Left kidney (tissue), 2 donors: ENCODE data around the gene MAD1L1. TPM values are rescaled to one million over a fixed set of nuclear protein-coding genes. Genes with fewer than 3 reads are reported as not detected.

ENCODE experiments used
- DNase-seq: peaks from one replicate; pipeline ENCODE4 v3.0.0-alpha.2; 2013
- polyA plus RNA-seq: library from polyadenylated mRNA; unstranded; fragments of 120-200 nt; gene quantifications from one replicate; pipeline ENCODE4 v1.2.1, GENCODE V29; 2013; ENCODE audit not compliant: insufficient read length

MAD1L1 gene
- polyA plus RNA-seq, 1 donor, result 21.8 TPM

DNA sequence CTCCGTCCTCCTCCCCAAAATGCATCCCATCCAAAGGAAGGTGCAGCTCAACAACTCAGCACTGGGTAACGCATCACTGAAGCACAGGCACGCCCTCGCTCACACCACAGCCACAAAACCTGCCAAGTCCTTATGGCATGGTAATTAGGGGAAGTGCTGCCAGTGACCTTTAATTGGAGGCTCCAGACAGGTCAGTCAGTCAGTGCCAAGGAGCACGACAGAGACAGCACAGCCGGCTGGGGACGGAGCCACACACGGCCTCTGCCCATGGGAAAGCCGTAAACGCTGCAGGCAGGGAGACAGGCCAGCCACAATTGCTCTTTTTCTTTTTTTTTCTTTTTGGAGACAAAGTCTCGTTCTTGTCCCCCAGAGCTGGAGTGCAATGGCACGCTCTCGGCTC is 146.5 kb downstream of the MAD1L1 start:
- DNase-seq, result no peak

GRCh38 chr7:2085804-2086203 is 146.9 kb downstream of the MAD1L1 start:
- DNase-seq, result no peak

GRCh38 chr7:2084781-2085505 is 147.8 kb downstream of the MAD1L1 start:
- no peak for DNase-seq

DNA sequence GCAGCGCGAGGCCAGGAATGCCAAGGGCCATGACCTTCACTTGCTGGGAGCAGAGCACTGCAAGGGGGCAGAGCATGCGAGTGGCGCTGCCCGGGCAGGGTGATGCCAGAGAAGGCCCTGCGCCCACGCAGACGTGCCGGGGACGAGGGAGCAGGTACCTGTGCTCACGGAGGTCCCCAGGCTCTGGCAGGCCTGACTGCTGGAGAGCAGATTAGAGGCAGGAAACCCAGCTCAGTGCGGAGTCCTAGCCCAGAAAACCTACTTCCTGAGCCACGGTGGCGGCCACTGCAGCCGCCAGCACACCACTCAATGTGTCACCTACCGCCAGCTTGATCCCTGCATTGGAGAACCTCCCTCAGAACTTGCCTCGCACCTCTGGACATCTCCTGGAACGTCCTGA is 148.4 kb downstream of the MAD1L1 start:
- no peak for DNase-seq

DNA sequence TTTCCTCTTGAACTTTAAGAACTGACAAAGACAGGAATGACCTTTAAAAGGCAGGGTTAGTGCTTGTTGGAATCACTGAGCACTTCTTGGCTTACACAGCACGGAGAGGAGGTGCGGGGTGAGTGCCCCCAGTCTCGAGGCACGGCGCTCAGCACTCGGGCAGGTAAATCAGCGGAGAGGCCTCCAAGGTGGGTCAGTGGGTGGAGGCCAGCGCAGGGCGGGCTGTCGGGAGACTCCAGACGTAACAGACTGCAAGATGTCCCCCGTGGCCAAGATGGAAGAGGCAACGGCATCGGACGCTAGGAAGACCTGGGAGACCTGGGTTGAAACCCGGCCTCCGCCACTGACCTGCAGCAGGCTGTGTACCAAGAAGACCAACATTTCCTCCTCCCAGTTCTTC is 149.4 kb downstream of the MAD1L1 start:
- DNase-seq, result no peak

DNA sequence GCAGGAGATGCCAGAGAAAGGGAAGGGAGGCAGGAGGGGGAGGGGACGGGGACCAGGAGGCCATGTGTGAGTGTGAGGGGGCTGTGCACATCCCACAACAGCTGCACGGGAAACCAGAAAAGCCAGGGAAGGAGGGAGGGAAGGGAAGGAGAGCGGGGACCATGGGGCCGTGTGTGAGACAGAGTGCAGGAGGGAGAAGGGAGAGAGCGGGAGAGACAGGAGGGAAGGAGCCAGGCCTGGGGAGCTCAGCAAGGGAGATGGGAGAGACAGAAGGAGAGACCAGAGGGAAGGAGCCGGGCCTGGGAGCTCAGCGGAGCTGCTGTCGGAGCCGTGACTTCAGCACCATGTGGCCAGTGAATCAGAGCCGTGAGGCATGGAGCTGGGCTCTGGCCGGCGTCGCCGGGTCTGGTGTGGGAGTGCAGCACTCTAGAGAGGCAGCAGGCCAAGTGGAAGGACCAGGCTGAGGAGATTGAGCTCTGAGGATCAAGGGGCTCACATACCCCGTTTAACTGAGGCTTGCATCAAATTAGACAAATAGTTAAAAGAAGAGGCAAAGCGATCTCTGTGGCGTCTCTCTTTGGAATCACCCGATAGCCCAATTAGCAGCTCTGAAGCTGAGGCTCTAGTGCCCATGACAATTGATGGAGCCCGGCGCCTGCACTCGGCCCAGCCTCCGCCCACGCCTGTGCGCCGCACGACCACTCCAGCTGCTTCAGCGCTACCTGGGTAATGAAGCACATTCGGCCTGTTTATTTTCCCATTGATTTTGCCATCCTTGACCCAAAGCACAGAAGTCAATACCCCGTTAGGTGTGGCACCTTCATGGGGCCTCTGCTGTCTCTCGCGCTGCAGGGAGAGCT is 150.4 kb downstream of the MAD1L1 start:
- DNase-seq, result no peak

GRCh38 chr7:2081526-2082135 is 151.1 kb downstream of the MAD1L1 start:
- no peak for DNase-seq

DNA sequence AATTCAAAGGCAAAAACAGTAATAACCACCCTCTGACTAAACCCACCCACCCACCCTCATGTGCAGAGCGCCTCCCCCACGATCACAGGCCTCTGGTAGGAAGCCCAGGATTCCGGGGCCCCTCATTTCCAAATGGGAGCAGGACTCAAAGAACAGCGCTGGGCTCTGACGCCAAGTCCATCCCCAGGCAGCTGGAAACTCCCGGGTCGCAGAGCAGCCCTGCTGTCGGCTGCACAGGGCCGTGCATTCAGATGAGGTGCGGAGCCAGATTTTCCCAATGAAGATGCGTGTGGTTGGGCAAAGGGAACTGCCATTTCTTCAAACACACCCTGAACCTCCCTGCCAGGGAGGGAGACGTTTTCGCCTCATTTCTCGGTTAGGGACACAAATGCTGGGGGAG is 152.3 kb downstream of the MAD1L1 start:
- no peak for DNase-seq

- DNase-seq, result no peak
These were observed 152.7 kb downstream of the MAD1L1 start for GRCh38 chr7:2080060-2080387.

DNA sequence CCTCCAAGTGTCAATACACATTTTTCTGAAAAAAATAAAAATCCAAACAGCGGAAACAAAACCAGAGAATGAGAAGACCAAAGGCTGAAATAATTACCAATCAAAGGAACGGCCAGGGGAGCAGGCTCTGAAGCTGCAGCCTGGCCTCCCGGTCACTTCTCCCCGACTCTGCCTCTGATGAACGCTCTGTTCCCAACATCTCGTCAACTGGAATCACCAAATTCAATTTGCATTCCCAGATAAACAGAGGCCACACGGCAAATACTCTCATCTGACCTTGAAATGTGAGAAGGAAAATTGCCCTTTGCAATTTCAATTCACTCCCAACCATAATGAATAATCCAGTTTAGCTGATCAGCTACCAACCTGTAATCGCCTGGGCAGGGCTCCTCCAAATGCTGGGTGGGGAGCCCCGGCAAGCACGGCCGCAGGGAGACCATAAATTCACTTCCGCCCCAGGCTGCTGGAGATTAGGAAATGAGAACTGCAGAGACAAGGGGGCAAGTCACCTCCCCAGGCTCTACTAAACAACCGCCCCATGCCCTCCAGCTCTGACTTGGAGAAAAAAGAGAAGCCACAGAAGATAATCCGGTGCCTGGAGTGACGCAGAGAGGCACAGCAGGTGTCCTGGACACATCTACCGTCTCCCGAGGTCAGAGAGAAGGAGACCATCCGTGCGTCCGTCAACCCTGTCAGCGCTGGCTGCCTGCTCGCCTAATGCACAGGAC is 153.2 kb downstream of the MAD1L1 start:
- DNase-seq, result no peak

DNA sequence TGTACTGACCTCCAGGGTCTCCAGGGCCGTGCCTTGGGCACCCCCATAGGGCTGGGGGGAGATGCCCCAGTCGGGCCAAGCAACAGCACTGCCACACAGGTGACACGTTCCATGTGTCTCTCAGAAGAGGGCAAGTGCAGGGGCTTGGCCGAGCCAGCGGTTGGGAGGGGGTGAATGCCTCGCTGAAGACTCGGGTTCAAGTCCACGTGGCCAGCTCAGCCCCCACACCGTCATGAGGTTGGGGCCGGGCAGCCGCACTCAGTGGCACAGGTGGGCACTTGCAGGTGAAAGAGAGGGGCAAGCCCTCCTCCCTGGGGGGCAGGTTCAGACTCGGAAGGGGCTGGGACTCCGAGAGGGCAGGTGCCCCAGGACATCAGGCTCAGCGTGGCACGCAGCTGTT is 153.8 kb downstream of the MAD1L1 start:
- DNase-seq, result no peak

GRCh38 chr7:2076649-2077064 is 156.1 kb downstream of the MAD1L1 start:
- DNase-seq, result no peak

GRCh38 chr7:2075811-2076210 is 156.9 kb downstream of the MAD1L1 start:
- DNase-seq, result no peak

- DNase-seq, result no peak
These were observed 158.1 kb downstream of the MAD1L1 start for GRCh38 chr7:2074691-2075090.

DNA sequence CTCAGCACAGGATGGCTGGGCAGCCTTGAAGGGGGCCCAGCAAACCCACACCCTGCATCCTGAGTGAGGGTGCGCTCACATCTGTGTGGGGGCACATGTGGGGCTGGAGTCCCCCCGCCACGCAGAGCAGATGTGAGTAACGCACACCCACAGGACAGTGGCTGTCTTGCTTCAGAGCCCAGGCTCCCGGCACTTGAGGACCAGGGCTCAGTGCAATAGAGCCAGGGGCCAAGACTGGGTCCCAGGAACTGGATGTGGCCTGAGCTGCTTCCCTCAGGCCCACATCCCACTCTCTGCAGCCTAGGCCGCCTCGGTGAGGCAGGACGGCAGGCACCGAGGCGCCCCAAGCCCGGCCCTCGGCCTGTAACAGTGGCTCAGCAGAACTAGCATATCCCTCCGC is 159.9 kb downstream of the MAD1L1 start:
- DNase-seq, result no peak

DNA sequence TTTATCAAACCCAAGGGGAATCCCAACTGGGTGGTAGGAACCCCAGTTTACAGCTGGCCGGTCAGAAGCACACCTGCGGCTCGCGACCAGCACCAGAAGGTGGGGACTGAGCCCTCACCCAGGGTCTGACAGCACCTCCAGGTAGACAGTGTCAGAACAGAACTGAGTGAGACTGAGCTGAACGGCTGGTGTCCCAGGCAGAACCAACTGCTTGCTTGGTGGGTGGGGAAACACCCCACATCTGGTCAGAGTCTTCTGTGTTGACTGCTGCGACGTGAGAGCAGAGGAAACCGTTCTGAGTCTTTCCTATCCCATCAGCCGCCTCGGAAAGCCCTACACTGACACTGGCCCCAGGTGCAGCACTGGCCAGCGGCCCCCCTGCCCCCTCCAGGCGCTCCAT is 160.7 kb downstream of the MAD1L1 start:
- DNase-seq, result no peak

GRCh38 chr7:2071133-2071832 is 161.5 kb downstream of the MAD1L1 start:
- no peak for DNase-seq

GRCh38 chr7:2070151-2070763 is 162.5 kb downstream of the MAD1L1 start:
- no peak for DNase-seq

DNA sequence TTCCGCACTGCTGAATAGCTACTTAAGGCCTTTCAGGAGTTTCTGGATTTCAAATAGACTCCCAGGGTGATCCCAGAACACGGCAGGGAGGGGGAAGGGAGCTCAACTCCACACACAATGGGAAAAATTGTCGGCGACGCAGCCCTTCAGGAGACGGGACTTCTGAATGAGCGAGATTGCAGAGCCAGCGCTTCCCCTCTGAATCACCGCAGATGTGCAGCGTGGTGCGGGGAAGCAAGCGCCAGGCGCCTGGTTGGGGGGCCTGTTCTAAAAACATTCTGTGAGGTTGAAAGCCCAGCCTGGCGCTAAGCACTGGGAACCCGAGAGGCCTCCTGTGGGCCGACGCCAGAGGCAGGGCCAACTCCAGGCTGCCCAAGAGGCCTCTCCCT is 163.3 kb downstream of the MAD1L1 start:
- DNase-seq, result no peak

DNA sequence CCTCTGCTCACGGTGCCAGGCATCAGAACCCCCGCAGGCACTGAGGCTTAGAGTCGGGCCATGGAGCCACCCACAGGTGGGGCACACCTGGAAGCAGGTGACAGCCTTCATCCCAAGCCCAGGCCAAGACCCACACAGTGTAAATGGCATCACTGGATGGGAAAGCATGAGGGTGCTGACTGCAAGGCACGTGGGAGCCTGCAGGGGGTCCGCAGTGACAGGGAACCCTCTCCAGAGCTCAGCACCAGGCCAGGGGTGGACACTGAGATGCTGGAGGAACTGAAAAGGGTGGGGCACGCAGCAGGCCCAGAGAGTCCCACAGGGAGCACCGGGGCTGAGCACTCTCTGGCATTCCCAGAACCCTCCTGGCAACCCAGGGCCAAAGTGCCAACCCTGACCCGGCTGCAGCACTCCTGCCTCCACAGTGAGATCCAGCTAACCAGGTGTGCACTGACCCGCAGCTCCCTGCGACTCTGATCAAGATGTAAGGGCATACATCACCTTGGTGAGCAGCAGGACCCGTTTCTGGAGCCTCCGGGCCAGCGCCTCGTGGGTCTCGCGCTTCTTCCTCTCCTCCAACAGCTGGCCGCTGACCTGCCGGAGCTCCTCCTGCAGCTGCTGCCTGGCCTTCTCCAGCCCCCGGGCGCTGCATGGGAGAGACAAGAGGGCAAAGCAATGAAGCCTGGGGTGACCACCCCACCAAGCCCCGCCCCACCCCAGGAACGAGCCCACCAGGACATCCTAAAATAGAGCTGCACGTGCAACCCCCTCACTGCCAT is 163.9 kb downstream of the MAD1L1 start:
- DNase-seq, result no peak
